K562 (cell line): ENCODE measurements around the gene OCIAD2. TPM values are rescaled to one million over a fixed set of nuclear protein-coding genes. Genes with fewer than 3 reads are reported as not detected.

ENCODE experiments used
- ATAC-seq: fragments of 200-7000 bp; cut with Tn5 transposase; 3 replicates; pipeline ENCODE4 v1.9.1; 2020; ENCODE audit warnings: moderate library complexity
- BruUV-seq: library from RNA; stranded (reverse); fragments of 400-500 nt; replicated peaks from 2 replicates; lab custom pipeline; 2021; lab: Mats Ljungman, UMichigan
- CTCF ChIA-PET: fragments of 300-600 bp; formaldehyde crosslinking; extraction: SDS; loops from one replicate; lab custom pipeline; 2021; ENCODE audit warnings: low intra/inter-chr PET ratio; lab: Yijun Ruan, JAX
- POLR2A ChIA-PET: fragments of 300-600, 350-650 bp; sonication (Branson Sonifier 250); formaldehyde crosslinking; extraction: SDS; loops from one replicate; lab custom pipeline; 2021; ENCODE audit warnings: antibody characterized with exemption, inconsistent platforms; lab: Yijun Ruan, JAX
- DNase-seq, 4 experiments: peaks; one replicate each; pipeline versions ENCODE4 v3.0.0 to v3.0.0-alpha.2; 2011 to 2018; ENCODE audit warnings: low spot score in 3 of 4, mixed read lengths in 3 of 4; ENCODE audit errors: extremely low read depth in 1 of 4
- FAIRE-seq: peaks from 2 replicates; lab custom pipeline; 2011; peaks lifted over from hg19 to GRCh38; lab: Jason Lieb, UNC
- H2AFZ ChIP-seq: 2 replicates; pipeline ENCODE4 v1.6.0; 2011; ENCODE audit warnings: low read depth, low read length, control low read depth, inconsistent platforms
- H3K27ac ChIP-seq: fragments of 200-600 bp; 3 replicates; pipeline ENCODE4 v1.8.0; 2011; ENCODE audit warnings: low read depth, mild to moderate bottlenecking, control low read depth, inconsistent platforms, low read length, moderate library complexity, mixed read lengths; ENCODE audit errors: extremely low read depth
- H3K27me3 ChIP-seq, 2 experiments: fragments of 300-600 bp in 1 of 2; 2 replicates in 1 of 2; 3 replicates in 1 of 2; pipeline versions ENCODE4 v1.6.0 to v1.8.0; 2011; ENCODE audit warnings: inconsistent platforms in 2 of 2, low read length in 2 of 2, mild to moderate bottlenecking in 1 of 2, mixed read lengths in 1 of 2, moderate library complexity in 1 of 2; ENCODE audit not compliant: control insufficient read depth in 2 of 2, insufficient read depth in 2 of 2
- H3K36me3 ChIP-seq: fragments of 300-600 bp; 3 replicates; pipeline ENCODE4 v1.8.0; 2011; ENCODE audit warnings: mild to moderate bottlenecking, low read length, inconsistent platforms; ENCODE audit not compliant: control insufficient read depth, insufficient read depth
- H3K4me1 ChIP-seq, 2 experiments: fragments of 200-600 bp in 1 of 2; replicated peaks in 1 of 2; 2 replicates in 1 of 2; 3 replicates in 1 of 2; pipeline versions ENCODE4 v1.5.1 to v1.8.0; 2011; ENCODE audit warnings: inconsistent platforms in 2 of 2, low read length in 2 of 2, mild to moderate bottlenecking in 1 of 2, mixed read lengths in 1 of 2, moderate library complexity in 1 of 2; ENCODE audit not compliant: control insufficient read depth in 2 of 2, insufficient read depth in 2 of 2
- H3K4me2 ChIP-seq: 2 replicates; pipeline ENCODE4 v1.6.1; 2011; ENCODE audit warnings: low read length, control low read depth, inconsistent platforms, mixed read lengths; ENCODE audit not compliant: insufficient read depth
- H3K4me3 ChIP-seq: fragments of 200-600 bp; sonication (generic), shearing (Covaris generic); 2 replicates; pipeline ENCODE4 v1.5.1; 2016; ENCODE audit warnings: control low read depth, inconsistent platforms
- H3K79me2 ChIP-seq: fragments of 200-600 bp; 3 replicates; pipeline ENCODE4 v1.8.0; 2011; ENCODE audit warnings: low read length, inconsistent platforms; ENCODE audit not compliant: control insufficient read depth, insufficient read depth
- H3K9ac ChIP-seq, 2 experiments: 2 replicates each; pipeline versions ENCODE4 v1.6.0 to v1.6.1; 2011; ENCODE audit warnings: low read depth in 2 of 2, low read length in 2 of 2, control low read depth in 1 of 2, inconsistent platforms in 1 of 2, mild to moderate bottlenecking in 1 of 2, mixed read lengths in 1 of 2; ENCODE audit not compliant: insufficient read depth in 1 of 2
- H3K9me1 ChIP-seq: one replicate; pipeline ENCODE4 v1.6.0; 2011; ENCODE audit warnings: inconsistent platforms, mild to moderate bottlenecking, low read length, moderate library complexity; ENCODE audit not compliant: control insufficient read depth, insufficient read depth
- H3K9me3 ChIP-seq: replicated peaks from 2 replicates; pipeline ENCODE4 v1.5.1; 2011; ENCODE audit warnings: low read depth, low read length, inconsistent platforms; ENCODE audit not compliant: control insufficient read depth, insufficient read depth
- H4K20me1 ChIP-seq: replicated peaks from 2 replicates; pipeline ENCODE4 v1.6.1; 2011; ENCODE audit warnings: low read length, inconsistent platforms, mixed read lengths; ENCODE audit not compliant: control insufficient read depth, insufficient read depth
- ADNP ChIP-seq: fragments of 200-800 bp; sonication (Bioruptor generic); IDR thresholded peaks from 2 replicates; pipeline ENCODE4 v1.6.1; 2016; ENCODE audit warnings: missing genetic modification characterization, missing compliant biosample characterization
- BACH1 ChIP-seq: fragments of 200-800 bp; sonication (Bioruptor generic); IDR thresholded peaks from 2 replicates; pipeline ENCODE4 v1.6.1; 2016; ENCODE audit warnings: missing genetic modification characterization, missing compliant biosample characterization
- C11orf30 ChIP-seq: fragments of 450-650 bp; IDR thresholded peaks from 2 replicates; pipeline ENCODE4 v1.6.1; 2016; ENCODE audit warnings: low read depth, mild to moderate bottlenecking
- CTCFL ChIP-seq: IDR thresholded peaks from 2 replicates; pipeline ENCODE4 v1.6.1; 2011; ENCODE audit warnings: borderline replicate concordance, low read depth, mild to moderate bottlenecking, moderate library complexity, low read length; ENCODE audit not compliant: insufficient read depth, poor library complexity, severe bottlenecking
- HDAC8 ChIP-seq: fragments of 450-650 bp; IDR thresholded peaks from 2 replicates; pipeline ENCODE4 v1.6.1; 2016; ENCODE audit warnings: mild to moderate bottlenecking, missing genetic modification characterization, moderate library complexity, missing compliant biosample characterization
- MTA3 ChIP-seq: fragments of 450-650 bp; formaldehyde crosslinking; IDR thresholded peaks from 2 replicates; pipeline ENCODE4 v1.6.1; 2017; ENCODE audit warnings: mild to moderate bottlenecking, borderline replicate concordance
- NFE2 ChIP-seq: IDR thresholded peaks from 2 replicates; pipeline ENCODE4 v1.6.1; 2014; ENCODE audit warnings: antibody characterized with exemption, low read depth
- NFRKB ChIP-seq: fragments of 450-650 bp; IDR thresholded peaks from 2 replicates; pipeline ENCODE4 v1.6.1; 2016; ENCODE audit warnings: low read depth
- RBFOX2 ChIP-seq: fragments of 200-400 bp; formaldehyde crosslinking; IDR thresholded peaks from 2 replicates; pipeline ENCODE4 v1.6.1; 2017; ENCODE audit warnings: low read depth, mild to moderate bottlenecking, low read length, moderate library complexity
- ZBTB7A ChIP-seq: IDR thresholded peaks from 2 replicates; pipeline ENCODE4 v1.6.1; 2011; ENCODE audit warnings: low read depth, mild to moderate bottlenecking, low read length, moderate library complexity, borderline replicate concordance; ENCODE audit not compliant: control insufficient read depth
- ZNF592 ChIP-seq: fragments of 450-650 bp; IDR thresholded peaks from 2 replicates; pipeline ENCODE4 v1.6.1; 2017; ENCODE audit warnings: antibody characterized with exemption, mild to moderate bottlenecking
- ZNF740 ChIP-seq, 3 experiments: fragments of 200-800 bp in 1 of 3; sonication (Bioruptor generic) in 1 of 3; sonication (generic) in 1 of 3; formaldehyde crosslinking in 1 of 3; IDR thresholded peaks; 2 replicates each; pipeline versions ENCODE4 v1.6.1 to v1.8.0; 2016 to 2022; ENCODE audit warnings: mild to moderate bottlenecking in 2 of 3, missing compliant biosample characterization in 2 of 3, missing genetic modification characterization in 2 of 3, missing genetic modification reagents in 1 of 3
- WGBS: fragments of 100-300 bp; shearing (Covaris generic); methylation state at CpG from one replicate; pipeline ENCODE4 v1.1.6; 2016; ENCODE audit warnings: low coverage, mixed read lengths; ENCODE audit not compliant: insufficient coverage; ENCODE audit errors: missing lambda C conversion rate; 5-methylcytosine and 5-hydroxymethylcytosine counted together
- in situ Hi-C: fragments of 300-500 bp; cut with MboI; formaldehyde crosslinking; loops from 4 replicates; pipeline ENCODE4 v1.15.0; 2018; ENCODE audit warnings: inconsistent platforms, mixed read lengths
- intact Hi-C: fragments of 100-400 bp; cut with micrococcal nuclease; formaldehyde crosslinking; loops from 2 replicates; pipeline ENCODE4 v1.14.2; 2022
- polyA plus RNA-seq, 8 experiments: library from polyadenylated mRNA; depleted of rRNA in 4 of 8; stranded (reverse) in 5 of 8; unstranded in 3 of 8; fragments of >200 nt; fragmentation: Nextera tagmentation in 2 of 8; fragmentation: Illumina TruSeq in 1 of 8; extraction: Ambion mirVana in 2 of 8; extraction: Trizol in 1 of 8; gene quantifications; 2 replicates each; pipeline versions ENCODE4 v1.2.1 to v1.2.3, GENCODE V29; 2011 to 2014; ENCODE audit warnings: inconsistent platforms in 1 of 8, missing spikeins in 1 of 8
- total RNA-seq, 7 experiments: library from RNA; depleted of rRNA in 6 of 7; stranded (reverse); fragments of >200 nt in 6 of 7; fragmentation: Illumina TruSeq in 2 of 7; extraction: Trizol in 2 of 7; gene quantifications; 2 replicates each; pipeline versions ENCODE4 v1.2.1 to v1.2.3, GENCODE V29; 2011 to 2021; ENCODE audit warnings: low replicate concordance in 1 of 7

OCIAD2 gene
- total and polyA plus RNA-seq, 9 of the 15 experiments (the other 6 are each of a cell fraction or from before 2014, with no cell fraction given), result 0.11 to 0.98 TPM; not detected in 7

DNA sequence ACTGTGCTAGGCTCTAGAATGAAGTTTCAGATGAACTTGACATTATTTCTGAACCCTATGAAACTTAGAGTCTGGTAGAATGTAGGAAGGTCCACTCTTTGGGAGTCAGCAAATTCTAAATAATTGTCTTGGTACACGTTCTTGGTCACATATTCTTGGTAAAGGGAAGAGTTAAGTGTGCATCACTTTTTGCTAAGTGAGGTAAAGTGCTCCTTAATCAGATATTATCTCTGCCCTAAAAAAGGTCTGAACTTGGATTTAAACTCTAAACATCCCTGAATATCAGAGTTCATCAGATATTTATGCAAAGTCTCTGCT, 7.2 kb downstream of the OCIAD2 start (continued):
- TF ChIP-seq ZNF740 (CRISPR knock-in tag; IDR thresholded peaks at IDR 0.05) (no peak), ZNF740 (tag; IDR thresholded peaks at IDR 0.05) (no peak), C11orf30 (peak; percentile 70; the same call in 1 of the 2 replicates), ZBTB7A (no peak), HDAC8 (no peak), BACH1 (peak; percentile 57; the same call in 1 of the 2 replicates), MTA3 (0 out of 2 replicates have a peak, but pooled peaks have one; percentile 26), NFRKB (0 out of 2 replicates have a peak, but pooled peaks have one; percentile 44), RBFOX2 (0 out of 2 replicates have a peak, but pooled peaks have one; percentile 6)

DNA sequence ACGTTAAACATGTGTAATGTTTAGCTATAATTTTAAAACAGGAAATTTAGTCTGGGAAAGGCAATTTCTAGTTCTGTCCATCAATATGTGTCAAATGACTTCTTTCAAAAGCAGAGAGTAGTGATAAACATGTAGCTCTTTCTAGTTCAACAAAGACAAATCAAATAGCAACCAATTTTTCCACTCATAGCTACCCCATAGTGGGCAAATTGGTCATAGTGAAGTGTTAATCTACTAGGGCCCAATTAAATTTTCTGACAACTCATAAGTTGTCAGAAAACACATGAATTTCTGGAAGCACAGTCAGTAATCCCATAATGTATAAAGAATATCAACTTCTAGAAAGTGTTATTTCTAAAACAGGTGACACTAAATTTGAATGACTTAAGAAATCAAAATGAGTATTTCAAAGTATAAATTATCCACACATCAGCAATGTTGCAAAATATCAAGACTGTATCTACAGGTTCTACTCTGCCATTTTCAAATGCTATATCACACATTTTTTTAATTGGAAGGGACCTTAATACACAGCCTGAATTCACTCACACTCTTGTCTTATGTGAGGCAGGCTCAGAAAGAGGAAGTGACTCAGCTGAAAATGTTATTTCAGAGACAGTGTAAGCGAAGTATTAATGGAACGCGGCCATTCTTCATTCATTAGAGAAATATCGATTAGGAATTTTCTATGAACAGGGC, 7.7 kb downstream of the OCIAD2 start:
- H3K9ac ChIP-seq, result peak overlapping the region in 1 of 2 experiments; percentile 61; a peak in 2 of 4 replicates
- 16% methylated on average over 5 of the region's 5 CpGs for WGBS
- no peaks in the 10 kb centered on the region for H4K20me1 ChIP-seq
- FAIRE-seq, result peak; percentile 85
- intact Hi-C loops (loop anchor here (5.0 kb wide), 2 partner anchors 67 to 117 kb away; partner anchors contain the start of genes FRYL and OCIAD1), in situ Hi-C loops (no loop called here)
- 0 out of 2 replicates have a peak overlapping the region, but pooled peaks have one; percentile 4 for H3K4me3 ChIP-seq
- H3K79me2 ChIP-seq, result no peaks in the 10 kb centered on the region
- H3K9me3 ChIP-seq, result no peaks in the 10 kb centered on the region
- H3K9me1 ChIP-seq, result no peaks in the 10 kb centered on the region
- ChIA-PET POLR2A (interaction anchor here (0.7 kb wide), 1 partner anchor 15 kb away, joined by 3 read pairs; no protein-coding TSS in a partner anchor), CTCF (no interaction called here)
- no peaks in the 10 kb centered on the region for H3K27me3 ChIP-seq
- no peaks in the 10 kb centered on the region for H3K36me3 ChIP-seq
- H3K4me2 ChIP-seq, result peak overlapping the region; percentile 67
- H3K4me1 ChIP-seq, result peaks cover 0 to 17% of the 10 kb centered on the region in 2 experiments; a peak in 3 of 5 replicates
- peak; percentile 89 for ATAC-seq
- H2AFZ ChIP-seq, result peak overlapping the region; percentile 91
- DNase-seq, result peak in 2 of 4 experiments; percentile 53 to 70
- BruUV-seq, result no TSS peak
- H3K27ac ChIP-seq, result peak overlapping the region; percentile 65
- 0 out of 2 replicates have a peak, but pooled peaks have one; percentile 17 for TF ChIP-seq ADNP (tag)
- TF ChIP-seq ZNF592, result 0 out of 2 replicates have a peak, but pooled peaks have one; percentile 61
- no peak for TF ChIP-seq CTCFL
- peak; percentile 99 for TF ChIP-seq NFE2
